ENCODE results near the gene TOM1. TPM values are rescaled to one million over a fixed set of nuclear protein-coding genes. Genes with fewer than 3 reads are reported as not detected.

TOM1 gene
- total and polyA plus RNA-seq, 4 donors: 17.9 to 53.0 (median 50.5) TPM

GRCh38 chr22:35381424-35382009 lies 81.8 kb downstream of the TOM1 start:
- peak in 1 of 2 donors; percentile 8 for TF ChIP-seq HNF4A (conservative IDR thresholded peaks at IDR 0.05)
- no peak for TF ChIP-seq FOXA1 (IDR thresholded peaks at IDR 0.05)
- H3K9me3 ChIP-seq (ENCODE audit: control insufficient read depth in 4 of 4, low read length in 3 of 4): no peaks in the 10 kb centered on the region
- H3K27ac ChIP-seq (ENCODE audit: low read depth in 1 of 2, low read length in 2 of 2): peak overlapping the region; percentile 69 to 74
- H3K27me3 ChIP-seq (ENCODE audit: control insufficient read depth in 4 of 4, insufficient read depth in 4 of 4, low read length in 3 of 4): no peaks in the 10 kb centered on the region
- H3K4me1 ChIP-seq (ENCODE audit: control insufficient read depth in 4 of 4, insufficient read depth in 4 of 4, low read length in 3 of 4): peaks cover 15 to 56% (median 44%) of the 10 kb centered on the region in 4 donors
- peak overlapping the region; percentile 36 to 51 for H3K9ac ChIP-seq (ENCODE audit: low read depth in 1 of 2, low read length in 2 of 2)
- WGBS: 35% methylated on average over 5 of the region's 5 CpGs
- peaks cover under 1 to 5% (median 4%) of the 10 kb centered on the region in 4 donors for H3K36me3 ChIP-seq (ENCODE audit: control insufficient read depth in 4 of 4, insufficient read depth in 3 of 4, low read depth in 1 of 4, low read length in 3 of 4)
- DNase-seq (ENCODE audit: low spot score): no peak
- H3K4me3 ChIP-seq (ENCODE audit: low read depth in 1 of 3, low read length in 3 of 3): peak overlapping the region; percentile 79 to 88 (median 87)

DNA sequence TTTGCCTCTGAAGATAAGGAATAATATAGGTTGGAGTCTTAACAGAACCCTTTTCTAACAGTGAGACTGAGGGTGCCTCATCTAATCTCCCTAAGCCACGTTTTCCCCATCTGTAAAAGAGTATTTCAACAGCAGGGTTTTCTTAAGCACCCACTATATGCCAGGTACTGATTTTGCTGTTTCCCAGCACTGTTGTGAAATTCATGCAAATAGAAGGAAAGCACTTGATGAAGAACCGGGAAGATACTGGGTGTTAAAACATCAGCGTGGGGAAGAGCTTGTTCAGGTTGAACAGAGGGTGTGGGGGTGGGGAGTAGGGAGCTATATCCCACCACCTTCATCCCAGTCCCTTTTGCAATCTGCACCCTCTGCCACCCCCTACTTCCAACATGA lies 84.0 kb downstream of the TOM1 start:
- Histone ChIP-seq H3K9me3 (ENCODE audit: control insufficient read depth in 4 of 4, low read length in 3 of 4) (no peaks in the 10 kb centered on the region), H3K9ac (ENCODE audit: low read depth in 1 of 2, low read length in 2 of 2) (no peak overlapping the region), H3K4me3 (ENCODE audit: low read depth in 1 of 3, low read length in 3 of 3) (peak overlapping the region; percentile 19 to 66 (median 65)), H3K27me3 (ENCODE audit: control insufficient read depth in 4 of 4, insufficient read depth in 4 of 4, low read length in 3 of 4) (no peaks in the 10 kb centered on the region), H3K36me3 (ENCODE audit: control insufficient read depth in 4 of 4, insufficient read depth in 3 of 4, low read depth in 1 of 4, low read length in 3 of 4) (peaks cover 9 to 17% (median 10%) of the 10 kb centered on the region in 4 donors), H3K27ac (ENCODE audit: low read depth in 1 of 2, low read length in 2 of 2) (peak overlapping the region in 1 of 2 donors; percentile 47), H3K4me1 (ENCODE audit: control insufficient read depth in 4 of 4, insufficient read depth in 4 of 4, low read length in 3 of 4) (peaks cover 15 to 46% (median 37%) of the 10 kb centered on the region in 4 donors)
- TF ChIP-seq REST (IDR thresholded peaks at IDR 0.05) (peak; percentile 28), SP1 (IDR thresholded peaks at IDR 0.05) (no peak), JUND (IDR thresholded peaks at IDR 0.05) (no peak), HNF4A (conservative IDR thresholded peaks at IDR 0.05) (peak; percentile 38 to 61), EGR1 (IDR thresholded peaks at IDR 0.05; ENCODE audit: low read depth in 2 of 2) (peak in 1 of 2 donors; percentile 15), GABPA (IDR thresholded peaks at IDR 0.05 in 1 of 2, conservative IDR thresholded peaks at IDR 0.05 in 1 of 2) (no peak), RXRA (IDR thresholded peaks at IDR 0.05) (peak in 1 of 2 donors; percentile 60), FOXA1 (IDR thresholded peaks at IDR 0.05) (no peak), YY1 (IDR thresholded peaks at IDR 0.05) (no peak), RAD21 (IDR thresholded peaks at IDR 0.05) (peak in 1 of 2 donors; percentile 4), FOXA2 (IDR thresholded peaks at IDR 0.05) (no peak), HNF4G (IDR thresholded peaks at IDR 0.05) (no peak), NR2F2 (IDR thresholded peaks at IDR 0.05) (no peak), ZBTB33 (IDR thresholded peaks at IDR 0.05) (no peak), CTCF (IDR thresholded peaks at IDR 0.05; ENCODE audit: low read depth, low read length, missing input control) (no peak), TAF1 (conservative IDR thresholded peaks at IDR 0.05) (no peak)
- TF ChIP-seq, protein P1, sequence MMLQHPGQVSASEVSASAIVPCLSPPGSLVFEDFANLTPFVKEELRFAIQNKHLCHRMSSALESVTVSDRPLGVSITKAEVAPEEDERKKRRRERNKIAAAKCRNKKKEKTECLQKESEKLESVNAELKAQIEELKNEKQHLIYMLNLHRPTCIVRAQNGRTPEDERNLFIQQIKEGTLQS (IDR thresholded peaks at IDR 0.05): no peak
- TF ChIP-seq, protein P2, sequence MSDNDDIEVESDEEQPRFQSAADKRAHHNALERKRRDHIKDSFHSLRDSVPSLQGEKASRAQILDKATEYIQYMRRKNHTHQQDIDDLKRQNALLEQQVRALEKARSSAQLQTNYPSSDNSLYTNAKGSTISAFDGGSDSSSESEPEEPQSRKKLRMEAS (IDR thresholded peaks at IDR 0.05): peak; percentile 43
- 37% methylated on average over 3 of the region's 3 CpGs for WGBS
- no peak for DNase-seq (ENCODE audit: low spot score)

All from liver (tissue), 9 donors.